Activated naive CD4-positive, alpha-beta T cell treated with Interleukin-2 at 50 U/mL for 16 hours (primary cell): ENCODE results near the gene YWHAG.
"Not testable (repeated sequence)": the region's sequence is repeated elsewhere in the genome, so short reads cannot be mapped to it uniquely, and the experiment has no call there.

Source experiments
- DNase-seq: peaks from one replicate; pipeline ENCODE4 v3.0.0-alpha.2; 2020

The YWHAG gene

DNA sequence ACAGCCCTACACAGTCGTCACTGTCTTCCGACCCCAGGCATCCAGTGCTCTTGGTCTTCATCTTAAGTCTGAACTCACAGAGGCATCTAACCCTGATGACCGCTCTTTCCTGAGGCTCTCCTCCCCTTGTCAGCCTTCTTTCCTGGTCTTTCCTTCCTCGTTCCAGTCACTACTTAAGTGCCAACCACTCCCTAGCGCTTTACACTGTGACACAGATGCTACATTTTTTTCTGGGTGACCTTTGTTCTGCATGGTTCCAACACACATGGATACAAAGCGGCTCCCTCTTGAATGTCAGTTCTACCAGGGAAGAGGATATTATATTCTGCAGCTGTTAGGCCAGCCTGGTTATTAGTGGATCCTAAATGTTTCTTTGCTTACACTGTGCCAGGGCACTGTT, 12.7 kb downstream of the YWHAG start:
- DNase-seq = no peak

DNA sequence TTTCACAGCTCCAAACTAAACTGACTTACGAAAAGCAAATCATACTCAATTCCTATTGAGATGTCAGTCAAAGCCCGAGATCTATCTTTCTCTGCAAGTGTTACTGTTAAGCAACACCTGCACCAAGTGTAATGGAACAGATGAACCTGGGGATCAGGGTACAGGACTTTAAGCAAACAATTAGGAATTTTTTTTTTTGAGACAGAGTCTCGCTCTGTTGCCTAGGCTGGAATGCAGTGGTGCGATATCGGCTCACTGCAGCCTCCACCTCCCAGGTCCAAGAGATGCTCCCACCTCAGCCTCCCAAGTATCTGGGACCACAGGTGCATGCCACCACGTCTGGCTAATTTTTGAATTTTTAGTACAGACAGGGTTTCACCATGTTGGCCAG, 14.9 kb downstream of the YWHAG start:
- DNase-seq = no peak

DNA sequence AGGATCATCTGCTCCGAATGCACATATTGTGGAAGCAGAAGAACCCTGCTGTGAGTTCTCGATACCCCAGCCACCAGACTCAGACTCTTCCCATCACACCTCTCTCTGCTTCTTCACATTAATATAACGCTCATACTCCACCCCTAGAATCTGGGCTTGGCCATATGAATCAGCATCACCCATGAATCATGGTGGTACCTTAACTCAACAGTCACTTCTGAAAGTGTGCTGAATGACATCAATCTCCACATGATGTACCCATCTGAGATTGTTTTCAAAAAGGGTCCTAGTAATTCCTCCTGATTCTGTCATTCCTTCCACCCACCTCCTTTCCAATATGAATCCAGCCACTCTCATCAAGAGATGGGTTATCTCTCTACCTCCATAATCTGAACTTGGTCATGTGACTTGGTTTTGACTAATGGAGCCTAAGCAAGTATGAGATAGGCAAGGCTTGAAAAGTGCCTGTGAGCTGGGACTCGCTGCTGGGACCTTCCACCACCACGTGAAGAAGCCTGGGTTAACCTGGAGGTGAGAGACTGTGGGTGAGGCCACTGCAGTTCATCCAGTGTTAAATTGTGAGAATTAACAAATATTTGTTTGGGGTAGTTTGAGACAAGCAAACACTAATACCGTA, 15.4 kb downstream of the YWHAG start:
- DNase-seq = no peak

DNA sequence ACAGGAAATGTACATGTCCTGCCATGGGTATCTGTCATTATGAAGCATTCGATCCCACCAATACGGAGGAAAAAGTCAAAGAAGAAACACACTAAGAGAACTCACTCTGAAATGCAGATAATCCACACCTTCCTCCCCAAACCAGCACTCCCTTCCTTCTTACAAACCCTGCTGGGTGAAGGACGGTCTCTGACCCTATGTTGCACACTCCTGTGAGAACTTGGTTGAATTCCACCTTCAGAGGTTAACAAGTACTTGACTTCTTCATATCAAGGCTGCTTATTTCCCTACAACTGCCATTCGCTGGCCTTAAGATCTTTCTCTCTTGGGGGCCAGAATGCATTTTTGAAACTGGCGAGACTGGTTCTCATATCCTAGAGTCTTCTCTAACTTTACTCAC, 16.6 kb downstream of the YWHAG start:
- DNase-seq = no peak

DNA sequence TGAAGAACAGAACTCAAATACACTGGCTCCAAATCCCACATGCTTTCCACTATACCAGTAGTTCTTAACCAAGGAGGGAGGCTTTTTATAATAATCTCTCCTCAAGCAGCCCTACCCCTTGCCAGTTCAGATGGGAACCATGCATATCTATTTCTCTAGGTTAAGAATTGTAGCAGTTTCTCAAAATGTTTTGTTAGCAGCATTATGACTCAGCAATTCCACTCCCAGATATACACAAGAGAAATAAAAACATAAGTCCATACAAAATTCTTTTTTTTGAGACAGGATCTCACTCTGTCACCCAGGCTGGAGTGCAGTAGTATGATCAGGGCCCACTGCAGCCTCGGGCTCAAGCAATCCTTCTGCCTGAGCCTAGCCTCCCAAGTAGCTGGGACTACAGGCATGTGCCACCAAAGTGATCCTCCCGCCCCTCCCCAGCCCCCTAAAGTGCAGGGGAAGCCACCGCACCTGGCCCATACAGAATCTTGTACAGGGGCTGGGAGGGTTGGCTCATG, 18.1 kb downstream of the YWHAG start:
- no peak for DNase-seq

DNA sequence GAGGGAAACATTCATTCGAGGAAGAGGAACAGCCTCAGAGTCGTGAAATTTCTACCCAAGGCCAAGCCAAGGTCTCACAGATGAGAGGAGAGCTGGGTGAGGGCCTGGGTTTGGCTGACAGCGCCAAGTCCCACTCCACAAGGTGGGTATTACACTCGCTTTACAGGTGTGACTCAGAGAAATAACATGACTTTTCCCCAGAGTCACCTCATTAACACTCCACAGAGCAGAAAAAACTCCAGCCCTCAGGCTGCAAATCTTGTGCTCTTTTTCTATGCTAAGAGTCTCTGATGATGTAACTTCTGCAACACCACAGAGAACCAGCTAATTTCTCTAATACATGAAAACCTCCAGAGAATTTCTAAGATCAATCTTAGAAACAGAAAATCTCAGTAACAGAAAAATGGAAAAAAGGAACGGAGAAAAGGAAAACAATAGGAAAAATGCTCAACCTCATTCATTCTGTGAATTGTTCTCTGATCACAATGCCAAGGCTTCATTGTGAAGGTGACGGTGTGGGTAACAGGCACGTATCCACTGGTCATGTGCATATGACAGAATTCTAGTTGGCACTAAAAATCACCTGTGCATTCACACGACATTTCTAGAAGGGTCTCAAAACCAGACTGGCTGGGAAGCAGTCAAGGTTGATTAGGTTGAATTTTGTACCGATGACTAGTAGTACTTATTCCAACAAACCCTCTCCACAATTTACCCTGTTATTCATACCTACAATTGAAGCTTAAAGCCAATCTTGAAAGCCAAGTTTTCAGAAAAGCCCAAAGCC, 20.3 kb downstream of the YWHAG start:
- DNase-seq = no peak

DNA sequence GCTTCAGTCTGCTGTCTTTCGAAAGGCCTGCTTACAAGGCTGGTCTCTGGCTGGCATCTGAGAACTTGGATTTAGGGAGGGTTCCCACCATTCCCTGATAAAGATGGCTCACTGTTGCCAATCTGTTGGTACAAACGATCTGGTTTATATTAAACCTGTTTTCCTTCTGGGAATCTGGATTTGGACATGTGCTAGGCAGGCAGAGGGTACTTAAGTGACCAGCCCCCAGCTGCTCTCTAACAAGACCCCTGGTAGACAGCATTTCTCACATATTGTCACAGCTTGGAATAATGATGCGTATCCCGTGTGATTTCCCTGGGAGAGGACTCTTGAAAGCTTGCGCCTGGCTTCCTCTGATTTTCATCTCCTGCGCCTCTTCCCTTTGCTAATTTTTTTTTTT, 21.6 kb downstream of the YWHAG start:
- DNase-seq = no peak

DNA sequence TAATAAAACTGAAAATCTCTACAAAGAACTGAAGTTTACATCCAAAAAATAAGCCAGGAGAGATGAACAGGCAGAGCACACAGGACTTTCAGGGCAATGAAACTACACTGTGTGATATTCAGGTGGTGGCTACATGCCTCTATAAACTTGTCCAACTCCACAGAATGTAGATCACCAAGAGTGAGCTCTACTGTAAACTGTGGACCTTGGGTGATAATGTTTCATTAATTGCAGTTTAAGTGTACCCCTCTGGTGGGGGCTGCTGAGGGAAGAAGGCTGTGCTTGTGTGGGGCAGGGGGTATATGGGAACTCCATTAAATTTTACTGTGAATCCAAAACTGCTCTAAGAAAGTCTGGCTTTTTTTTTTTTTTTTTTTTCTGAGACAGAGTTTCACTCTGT, 22.7 kb downstream of the YWHAG start:
- no peak for DNase-seq

DNA sequence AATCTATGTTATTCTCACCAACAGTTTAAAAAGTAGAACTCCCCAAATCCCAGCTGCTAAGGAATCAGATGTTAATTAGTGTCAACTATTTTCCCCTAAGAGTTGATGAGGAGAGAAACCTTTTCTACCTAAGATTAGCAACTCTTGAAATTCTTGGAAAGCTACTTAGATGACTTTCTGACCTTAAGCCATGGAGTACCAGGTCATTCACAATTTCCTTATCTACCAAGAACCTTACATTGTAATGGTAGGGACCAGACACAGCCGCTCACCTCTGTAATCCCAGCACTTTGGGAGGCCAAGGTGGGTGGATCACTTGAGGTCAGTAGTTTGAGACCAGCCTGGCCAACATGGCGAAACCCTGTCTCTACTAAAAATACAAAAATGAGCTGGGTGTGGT, 23.4 kb downstream of the YWHAG start:
- not testable (repeated sequence) for DNase-seq

DNA sequence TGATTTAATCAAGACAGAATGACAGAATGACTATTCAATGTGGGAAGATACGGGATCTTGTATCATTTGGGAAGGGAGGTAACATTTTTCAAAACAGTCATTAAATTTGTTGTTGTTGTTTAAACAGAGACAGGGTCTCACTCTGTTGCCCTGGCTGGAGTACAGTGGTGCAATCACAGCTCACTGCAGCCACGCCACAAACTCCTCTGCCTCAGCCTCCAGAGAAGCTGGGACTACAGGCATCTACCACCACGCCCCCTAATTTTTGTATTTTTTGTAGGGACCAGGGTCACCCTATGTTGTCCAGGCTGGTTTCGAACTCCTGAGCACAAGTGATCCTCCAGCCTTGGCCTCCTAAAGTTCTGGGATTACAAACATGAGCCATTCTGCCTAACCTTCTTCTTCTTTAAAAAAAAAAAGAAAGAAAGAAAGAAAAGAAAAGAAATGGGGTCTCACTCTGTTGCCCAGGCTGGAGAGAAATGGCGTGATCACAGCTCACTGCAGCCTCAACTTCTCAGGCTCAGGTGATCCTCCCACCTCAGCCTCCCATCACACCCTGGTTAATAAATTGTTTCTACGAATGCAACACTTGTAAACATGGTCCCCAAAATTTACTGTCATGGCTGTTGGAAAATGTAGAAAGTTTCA, 24.3 kb downstream of the YWHAG start:
- no peak for DNase-seq

DNA sequence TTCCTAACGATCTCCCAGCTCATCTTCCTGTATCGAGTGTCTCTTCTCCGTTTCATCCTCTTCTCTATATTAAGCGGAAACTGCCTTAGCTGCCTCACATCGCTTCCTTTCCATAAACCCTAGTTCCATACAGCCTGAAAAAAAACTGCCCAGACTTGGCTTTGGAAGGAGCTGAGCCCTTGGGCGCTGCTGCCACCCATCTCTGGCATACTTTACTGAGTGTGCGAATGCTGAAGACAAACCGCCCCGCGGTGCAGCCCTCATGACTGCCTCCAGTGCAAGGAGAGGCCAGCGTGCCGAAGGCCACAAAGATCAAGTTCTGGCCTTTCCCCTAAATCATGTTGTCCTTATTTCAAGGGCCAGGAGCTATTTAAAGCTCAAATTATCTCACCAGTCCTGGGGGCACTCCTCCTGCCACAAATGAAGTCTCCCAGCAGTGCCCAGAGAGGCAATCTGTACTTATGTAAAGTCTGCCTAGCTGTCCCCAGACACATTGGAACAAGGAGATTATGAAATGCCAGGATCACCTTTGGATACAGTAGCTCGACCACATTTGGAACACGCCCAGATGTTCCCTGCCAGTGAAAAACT, 25.2 kb downstream of the YWHAG start:
- no peak for DNase-seq

DNA sequence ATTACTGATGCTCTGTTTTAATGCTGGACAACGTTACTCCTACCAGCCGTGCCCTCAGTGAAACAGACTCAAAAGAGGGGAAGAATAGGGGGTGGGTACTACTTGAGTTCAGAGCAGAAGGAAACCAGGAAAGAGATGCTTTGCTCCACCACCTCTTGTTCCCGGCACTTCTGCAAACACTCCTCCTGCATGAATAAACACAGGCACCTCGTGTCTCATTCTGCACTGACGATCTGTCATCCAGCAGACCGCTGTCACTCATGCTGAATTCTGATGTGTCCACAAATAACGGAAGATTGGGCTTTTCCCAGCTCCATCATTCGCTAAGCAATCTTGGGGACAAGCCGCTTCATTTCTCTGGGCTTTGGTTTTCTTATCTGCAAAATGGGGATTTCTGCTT, 26.7 kb downstream of the YWHAG start:
- no peak for DNase-seq

DNA sequence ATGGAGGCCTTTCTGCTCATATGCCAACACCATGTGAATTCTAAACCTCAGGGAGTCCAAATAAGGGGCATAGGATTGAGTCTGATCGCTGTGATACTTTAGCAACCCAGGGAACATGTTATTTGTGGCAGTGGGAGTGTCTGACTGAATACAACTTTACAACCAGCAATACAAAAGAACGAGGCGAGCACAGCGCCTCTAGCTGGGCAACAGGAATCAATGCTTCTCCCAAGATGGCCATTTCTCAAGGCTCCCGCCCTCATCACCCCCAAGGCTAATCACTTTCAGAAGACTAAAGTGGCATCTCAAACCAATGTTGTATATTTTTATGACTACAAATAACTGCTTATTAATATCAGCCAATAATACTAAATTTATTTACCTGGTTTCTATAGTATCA, 28.1 kb downstream of the YWHAG start:
- no peak for DNase-seq

DNA sequence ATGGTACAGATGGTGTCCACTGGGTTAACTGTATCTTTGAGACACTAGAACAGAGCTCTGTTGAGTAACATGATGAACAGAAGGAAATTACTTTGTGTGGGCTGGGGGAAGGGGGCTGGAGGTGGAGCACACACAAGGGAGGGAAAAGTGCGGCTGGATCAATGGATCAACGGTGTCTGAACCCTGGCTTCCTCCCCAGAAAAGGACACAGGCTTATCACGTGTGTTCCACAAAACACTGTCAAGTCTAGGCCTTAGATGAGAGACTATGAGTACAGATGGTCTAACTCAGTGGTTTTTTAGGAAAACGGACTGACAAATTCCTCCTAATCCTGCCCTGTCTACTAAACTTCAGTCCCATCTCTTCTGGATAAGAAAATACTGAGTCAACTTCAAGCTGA, 28.5 kb downstream of the YWHAG start:
- no peak for DNase-seq

DNA sequence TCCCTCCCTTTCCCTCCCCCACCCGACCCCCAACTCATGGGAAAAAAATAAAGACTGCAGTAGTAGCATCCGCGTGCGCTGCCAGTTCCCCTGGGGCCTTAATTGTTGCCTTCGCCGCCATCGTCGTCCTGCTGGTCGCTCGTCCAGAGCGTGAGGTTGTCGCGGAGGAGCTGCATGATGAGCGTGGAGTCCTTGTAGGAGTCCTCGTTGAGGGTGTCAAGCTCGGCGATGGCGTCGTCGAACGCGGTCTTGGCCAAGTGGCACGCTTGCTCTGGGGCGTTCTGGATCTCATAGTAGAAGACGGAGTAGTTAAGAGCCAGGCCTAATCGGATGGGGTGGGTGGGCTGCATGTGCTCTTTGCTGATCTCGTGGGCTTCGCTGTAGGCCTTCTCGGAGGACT, 29.3 kb downstream of the YWHAG start:
- DNase-seq = no peak

DNA sequence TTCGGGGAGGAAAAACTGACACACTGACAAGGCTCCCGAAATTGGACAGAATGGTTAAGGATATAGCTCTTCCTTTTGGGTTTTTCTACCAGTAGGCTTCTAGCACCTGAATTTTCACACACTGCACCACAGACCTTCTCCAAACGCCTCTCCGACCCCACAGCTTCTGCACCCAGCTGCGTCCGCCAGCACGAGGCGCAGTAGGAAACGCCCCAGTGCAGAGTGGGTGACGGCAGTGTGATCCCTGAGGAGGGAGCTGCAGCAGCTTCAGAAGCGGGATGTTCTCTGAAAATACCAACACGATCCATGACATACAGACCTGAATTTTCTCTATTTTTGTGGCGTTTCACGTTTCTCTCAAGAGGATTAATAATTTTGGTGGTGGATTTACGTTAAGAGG, 30.4 kb downstream of the YWHAG start:
- no peak for DNase-seq

DNA sequence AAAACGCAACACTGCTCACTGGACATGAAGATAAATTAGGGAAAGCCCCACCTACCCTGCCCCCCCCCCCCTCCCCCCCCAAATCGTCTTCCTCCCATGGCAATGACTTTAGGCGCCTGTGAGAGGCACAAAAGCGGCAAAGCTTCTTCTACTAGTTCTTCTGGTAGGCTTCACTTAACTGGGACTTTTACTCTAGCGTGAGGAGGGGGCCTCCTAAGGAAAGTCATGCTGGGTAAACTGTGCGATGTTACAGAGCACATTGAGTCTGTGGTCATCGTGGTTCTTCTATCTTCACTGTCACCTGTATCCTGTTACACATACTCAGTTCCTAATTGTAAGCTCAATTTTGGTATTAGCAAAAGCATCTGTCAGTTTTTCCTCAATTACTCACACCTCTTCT, 31.2 kb downstream of the YWHAG start:
- no peak for DNase-seq

DNA sequence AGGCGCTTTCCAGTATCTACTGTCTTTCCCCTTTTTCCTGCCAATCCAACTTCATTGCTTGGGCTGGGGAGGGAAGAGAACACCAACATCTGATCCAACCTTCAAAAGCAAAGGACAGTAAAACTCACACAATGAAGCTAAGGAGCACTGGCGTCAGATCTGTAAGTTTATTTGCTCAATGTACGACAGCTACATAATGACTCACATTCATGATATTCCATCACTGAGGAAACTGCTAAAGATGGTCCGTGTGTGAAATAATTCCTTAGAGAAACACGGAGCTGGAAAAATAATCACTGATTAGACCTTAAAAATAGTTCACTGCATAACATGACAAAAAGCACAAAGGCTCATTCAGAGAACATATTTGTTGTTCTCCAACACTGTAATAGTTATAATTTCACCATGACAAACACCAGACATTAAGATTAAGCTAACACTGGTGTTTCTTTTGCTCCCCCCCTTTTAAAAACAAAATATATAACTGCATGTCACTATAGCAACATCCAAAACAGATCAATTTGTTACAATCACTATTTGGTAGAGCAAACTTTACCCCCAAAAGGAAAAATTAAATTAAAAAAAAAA, 32.1 kb downstream of the YWHAG start:
- no peak for DNase-seq

DNA sequence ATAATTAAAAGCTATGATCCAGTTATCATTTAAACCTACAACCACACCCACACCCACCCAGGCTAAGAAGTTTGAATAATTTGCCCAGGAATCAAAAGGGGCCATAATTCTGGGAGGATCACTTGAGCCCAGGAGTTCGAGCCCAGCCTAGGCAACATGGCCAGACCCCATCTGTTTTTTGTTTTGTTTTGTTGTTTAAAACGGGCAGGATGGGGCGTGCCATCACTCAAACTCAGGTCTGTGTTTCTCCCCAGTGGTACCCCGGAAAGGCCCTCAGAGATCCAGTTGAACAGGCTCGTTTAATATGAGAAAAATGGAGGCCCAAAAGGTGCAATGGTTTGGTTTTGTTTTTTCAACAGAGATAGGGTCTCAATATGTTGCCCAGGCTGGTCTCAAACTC, 33.0 kb downstream of the YWHAG start:
- no peak for DNase-seq

DNA sequence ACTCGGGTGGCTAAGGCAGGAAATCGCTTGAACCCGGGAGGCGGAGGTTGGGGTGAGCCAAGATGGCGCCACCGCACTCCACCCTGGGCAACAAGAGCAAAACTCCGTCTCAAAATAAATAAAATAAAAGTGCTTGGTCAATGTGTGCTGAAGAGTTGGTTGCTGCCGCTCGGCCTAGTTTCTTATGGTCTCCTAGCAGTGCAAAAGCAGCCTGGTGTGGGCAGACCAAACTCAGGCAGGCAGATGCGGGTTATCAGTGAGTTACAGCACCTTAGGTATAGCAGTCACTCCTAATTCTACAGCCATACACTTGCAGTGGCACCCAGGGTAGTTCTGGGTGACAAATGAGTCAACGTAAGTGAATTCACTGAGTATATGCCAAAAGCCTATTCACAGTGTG, 33.7 kb downstream of the YWHAG start:
- DNase-seq = no peak

DNA sequence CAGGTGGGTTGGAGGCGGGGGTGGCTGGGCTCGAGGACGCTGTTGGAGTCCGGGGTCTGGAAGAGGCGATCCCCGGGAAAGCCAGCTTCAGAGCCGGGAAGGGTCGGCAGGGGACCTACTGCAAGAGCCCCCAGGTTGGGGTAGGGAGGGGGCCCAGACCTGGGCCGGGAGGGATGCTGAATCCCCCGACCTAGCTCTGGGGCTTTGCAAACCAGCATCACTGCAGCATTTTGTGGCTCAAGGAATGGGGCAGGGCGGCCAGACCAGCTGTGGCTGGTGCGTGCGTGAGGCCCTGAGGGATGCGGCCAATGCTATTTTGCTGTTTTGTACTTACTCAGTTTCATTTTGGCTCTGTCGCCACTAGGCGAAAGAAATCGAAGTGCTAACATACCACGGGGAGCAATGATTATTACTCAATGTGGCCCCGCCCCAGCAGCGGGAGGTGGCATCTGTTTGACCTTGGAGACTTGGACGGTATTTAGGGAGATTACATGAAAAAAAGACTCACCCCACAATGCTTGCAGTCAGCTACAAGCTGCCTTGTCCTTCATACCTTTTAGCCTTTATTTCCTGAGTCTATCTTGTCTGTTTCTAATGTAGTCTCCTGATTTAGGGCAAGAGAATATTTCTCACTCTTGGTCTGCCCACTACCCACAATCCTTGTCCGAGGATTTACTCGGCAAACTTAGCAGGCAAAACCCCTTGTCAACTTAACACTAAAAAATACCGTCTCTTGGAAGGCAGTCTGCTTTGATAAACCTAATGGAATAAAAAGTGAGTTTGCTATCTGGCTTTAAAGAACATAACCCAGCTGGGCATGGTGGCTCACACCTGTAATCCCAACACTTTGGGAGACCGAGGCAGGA, 40.1 kb downstream of the YWHAG start:
- DNase-seq = peak; percentile 72

DNA sequence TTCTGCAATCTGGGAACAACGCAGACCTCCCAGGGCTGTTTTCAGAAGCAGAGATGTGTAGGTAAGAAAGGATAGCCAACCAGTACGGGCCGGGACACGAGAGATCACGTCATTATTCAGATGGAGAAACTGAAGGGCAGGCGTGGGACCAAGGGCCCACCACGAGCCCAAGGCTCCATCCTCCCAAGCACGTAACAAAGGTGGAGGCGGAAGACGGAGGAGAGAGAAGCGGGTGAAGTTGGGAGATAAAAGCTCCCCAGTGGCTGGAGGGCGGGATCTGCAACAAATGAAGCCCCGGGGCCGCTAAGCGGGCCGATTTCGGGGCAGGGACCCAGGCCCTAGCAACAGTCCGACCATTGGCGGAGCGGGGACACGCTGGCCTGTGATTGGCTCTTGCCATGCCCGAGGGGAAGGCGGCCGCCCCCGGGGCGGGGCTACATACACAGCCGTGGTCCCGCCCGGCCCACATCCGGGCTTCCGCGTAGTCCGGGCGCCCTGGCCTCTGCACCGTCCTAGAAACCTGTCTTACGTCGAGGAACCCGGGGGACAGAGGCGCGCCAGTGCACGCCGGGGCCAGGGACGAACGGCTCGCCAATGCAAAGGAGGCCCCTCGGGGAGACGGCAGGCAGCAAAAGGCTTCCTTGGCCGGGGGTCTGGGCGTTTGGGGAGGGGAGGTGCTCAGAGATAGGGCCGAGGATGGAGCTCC, 40.9 kb downstream of the YWHAG start:
- peak; percentile 96 for DNase-seq
